ENCODE measurements around the gene DEXI. TPM values are rescaled to one million over a fixed set of nuclear protein-coding genes. Genes with fewer than 3 reads are reported as not detected.

DEXI gene
- total RNA-seq, 1 experiment from 2014 or later, result 28.3 TPM

GRCh38 chr16:10932959-10933710 is 9.1 kb downstream of the DEXI start:
- H3K9me3 Mint-ChIP-seq, result no peaks in the 10 kb centered on the region
- Histone ChIP-seq H3K27me3 (ENCODE audit: insufficient read depth, low read length) (no peaks in the 10 kb centered on the region), H2BK120ac (ENCODE audit: low read depth, low read length, poor library complexity, severe bottlenecking) (no peak overlapping the region), H3K4me2 (ENCODE audit: insufficient read depth, insufficient read length, low read length) (no peak overlapping the region), H3T11ph (ENCODE audit: low read length) (no peak overlapping the region), H2AK5ac (ENCODE audit: insufficient read length, low read length) (no peak overlapping the region), H3K23ac (ENCODE audit: insufficient read length, low read depth, low read length) (no peak overlapping the region), H3K9me3 (ENCODE audit: control insufficient read depth, low read depth, low read length) (no peaks in the 10 kb centered on the region), H3K79me2 (ENCODE audit: insufficient read depth, low read length) (no peaks in the 10 kb centered on the region), H3K4ac (ENCODE audit: low read depth, low read length) (no peak overlapping the region), H3K18ac (ENCODE audit: insufficient read length, low read depth, low read length) (no peak overlapping the region), H3K14ac (ENCODE audit: insufficient read depth, low read length) (no peak overlapping the region), H3K27ac (ENCODE audit: insufficient read length, low read depth, low read length) (no peak overlapping the region), H2BK5ac (ENCODE audit: insufficient read length, low read length) (no peak overlapping the region), H4K20me1 (ENCODE audit: control insufficient read depth, insufficient read depth, insufficient read length) (no peaks in the 10 kb centered on the region), H3K9ac (ENCODE audit: extremely low read depth, insufficient read length, low read length) (no peak overlapping the region), H3K4me1 (ENCODE audit: insufficient read depth, low read length) (no peaks in the 10 kb centered on the region), H2BK12ac (ENCODE audit: insufficient read length, low read depth, low read length) (no peak overlapping the region), H2BK20ac (ENCODE audit: low read depth, low read length, poor library complexity, severe bottlenecking) (no peak overlapping the region), H2BK15ac (ENCODE audit: low read depth, low read length) (no peak overlapping the region), H2AFZ (ENCODE audit: low read length) (no peak overlapping the region), H3K23me2 (ENCODE audit: insufficient read length, low read depth, low read length, poor library complexity, severe bottlenecking) (no peaks in the 10 kb centered on the region), H3K79me1 (ENCODE audit: insufficient read depth, low read depth, low read length, poor library complexity, severe bottlenecking) (no peaks in the 10 kb centered on the region), H4K91ac (ENCODE audit: insufficient read length, low read depth, low read length) (no peak overlapping the region), H4K8ac (replicated peaks; ENCODE audit: insufficient read length, low read depth, low read length) (no peak overlapping the region), H4K5ac (ENCODE audit: insufficient read length, low read depth, low read length) (no peak overlapping the region), H3K56ac (ENCODE audit: insufficient read length, low read depth, low read length) (no peak overlapping the region)
- no peak overlapping the region for H3K4me3 Mint-ChIP-seq
- H3K4me1 Mint-ChIP-seq, result peaks cover 0 to 2% of the 10 kb centered on the region in 2 experiments; a peak in 2 of 4 replicates
- no CpG with 5 or more reads among the region's 11 CpGs for WGBS (ENCODE audit: extremely low coverage, insufficient read length, low lambda C conversion rate)
- no peak for TF ChIP-seq CTCF (conservative IDR thresholded peaks at IDR 0.05)
- DNase-seq, result no peak
- no peak overlapping the region for H3K27ac Mint-ChIP-seq
- H3K27me3 Mint-ChIP-seq (ENCODE audit: low read depth), result no peaks in the 10 kb centered on the region
- peaks cover 2 to 20% (median 18%) of the 10 kb centered on the region in 3 experiments; a peak in 6 of 7 replicates for H3K36me3 Mint-ChIP-seq (ENCODE audit: insufficient read depth in 1 of 3, low read depth in 3 of 3)

Measured in H9 (cell line).